Fibroblast of pulmonary artery (primary cell): Measurements from ENCODE around the gene PTPN13.

Source experiments
- DNase-seq: peaks from one replicate; pipeline ENCODE4 v3.0.0-alpha.2; 2010; ENCODE audit warnings: low read depth
- H3K4me3 ChIP-seq: replicated peaks from 2 replicates; pipeline ENCODE4 v1.5.1; 2011; ENCODE audit warnings: low read depth, mild to moderate bottlenecking, control low read depth, low read length, moderate library complexity
- CTCF ChIP-seq: IDR thresholded peaks from 2 replicates; pipeline ENCODE4 v1.5.1; 2011; ENCODE audit warnings: mild to moderate bottlenecking, control low read depth, low read length, inconsistent platforms; ENCODE audit errors: missing control alignments

The PTPN13 gene

GRCh38 chr4:86586626-86587380 lies 7.3 kb upstream of the PTPN13 start:
- H3K4me3 ChIP-seq, result no peak overlapping the region
- TF ChIP-seq CTCF, result no peak
- no peak for DNase-seq

GRCh38 chr4:86587381-86588140 lies 6.6 kb upstream of the PTPN13 start:
- H3K4me3 ChIP-seq, result no peak overlapping the region
- no peak for TF ChIP-seq CTCF
- DNase-seq, result no peak

- DNase-seq, result peak; percentile 26
- no peak overlapping the region for H3K4me3 ChIP-seq
- no peak for TF ChIP-seq CTCF
Measured at GRCh38 chr4:86592553-86593249, 1.4 kb upstream of the PTPN13 start.

GRCh38 chr4:86594559-86595425 lies 677 bp downstream of the PTPN13 start:
- TF ChIP-seq CTCF, result peak; percentile 36
- peak overlapping the region; percentile 93 for H3K4me3 ChIP-seq
- peak; percentile 75 for DNase-seq

GRCh38 chr4:86595426-86595805 lies 1.3 kb downstream of the PTPN13 start:
- TF ChIP-seq CTCF, result no peak
- DNase-seq, result peak; percentile 35
- H3K4me3 ChIP-seq, result peak overlapping the region; percentile 93

DNA sequence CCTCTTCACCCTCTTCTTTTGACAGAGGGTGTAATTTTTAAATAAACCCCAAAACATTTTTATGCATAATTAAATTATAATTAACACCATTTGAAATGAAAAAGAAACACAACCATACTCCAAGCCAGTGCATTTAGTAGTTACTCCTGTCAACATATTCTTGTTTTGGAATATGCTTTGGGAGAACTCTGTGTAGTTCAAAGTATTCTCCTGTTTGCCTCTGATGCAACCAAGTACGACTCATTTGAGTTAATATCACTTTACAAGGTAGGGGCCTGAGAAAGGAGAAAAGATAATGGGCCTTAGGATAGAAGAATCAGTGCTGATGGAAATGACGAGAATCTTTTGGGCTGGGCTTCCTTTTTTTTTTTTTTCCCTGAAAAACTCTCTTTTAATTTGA lies 2.7 kb downstream of the PTPN13 start:
- DNase-seq, result peak; percentile 38
- no peak for TF ChIP-seq CTCF
- H3K4me3 ChIP-seq, result no peak overlapping the region
